GM06990 (cell line): ENCODE results near the gene HPCAL1.

ENCODE experiments used
- DNase-seq: peaks from one replicate; pipeline ENCODE4 v3.0.0-alpha.2; 2011; ENCODE audit not compliant: insufficient read length; ENCODE audit errors: extremely low read depth
- H3K27me3 ChIP-seq: replicated peaks from 2 replicates; pipeline ENCODE4 v1.6.0; 2011; ENCODE audit warnings: low read length; ENCODE audit not compliant: control insufficient read depth, insufficient read depth
- H3K36me3 ChIP-seq: 2 replicates; pipeline ENCODE4 v1.5.1; 2011; ENCODE audit warnings: low read length; ENCODE audit not compliant: control insufficient read depth, insufficient read depth
- H3K4me3 ChIP-seq: replicated peaks from 2 replicates; pipeline ENCODE4 v1.5.1; 2011; ENCODE audit warnings: low read depth, mild to moderate bottlenecking, control low read depth, low read length
- CTCF ChIP-seq: IDR thresholded peaks from 2 replicates; pipeline ENCODE4 v1.5.1; 2011; ENCODE audit warnings: low read length, control low read depth, mild to moderate bottlenecking, inconsistent platforms; ENCODE audit not compliant: insufficient read depth, poor library complexity, severe bottlenecking

The HPCAL1 gene

GRCh38 chr2:10465910-10466309 is 163.2 kb downstream of the HPCAL1 start:
- no peaks in the 10 kb centered on the region for H3K36me3 ChIP-seq
- H3K27me3 ChIP-seq = no peaks in the 10 kb centered on the region; the same call in none of the 2 replicates
- H3K4me3 ChIP-seq = no peak overlapping the region
- DNase-seq = no peak
- TF ChIP-seq CTCF = no peak

DNA sequence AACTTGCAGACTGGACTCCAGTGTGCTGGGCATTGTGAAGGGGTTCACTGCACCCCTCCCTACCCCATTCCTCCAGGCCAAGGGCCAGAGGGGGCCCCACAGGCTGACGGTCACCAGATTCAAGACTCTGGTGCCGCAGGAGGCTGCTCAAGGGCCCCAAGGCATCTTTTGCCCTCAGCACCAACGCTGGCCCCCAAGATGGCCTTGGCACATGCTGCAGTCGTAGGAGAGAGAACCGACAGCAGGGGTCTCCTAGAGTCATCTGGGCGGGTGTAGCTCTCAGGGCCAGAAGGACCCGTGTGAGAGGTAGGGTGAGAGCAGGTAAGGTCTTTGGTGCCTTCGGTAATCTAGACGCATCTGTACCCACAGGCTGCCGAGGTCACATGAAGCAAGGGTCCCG is 164.1 kb downstream of the HPCAL1 start:
- DNase-seq = no peak
- Histone ChIP-seq H3K27me3 (no peaks in the 10 kb centered on the region; the same call in none of the 2 replicates), H3K36me3 (no peaks in the 10 kb centered on the region), H3K4me3 (no peak overlapping the region)
- no peak for TF ChIP-seq CTCF

GRCh38 chr2:10467401-10467800 is 164.7 kb downstream of the HPCAL1 start:
- no peak for TF ChIP-seq CTCF
- no peak for DNase-seq
- Histone ChIP-seq H3K4me3 (no peak overlapping the region), H3K27me3 (no peaks in the 10 kb centered on the region; the same call in none of the 2 replicates), H3K36me3 (no peaks in the 10 kb centered on the region)

DNA sequence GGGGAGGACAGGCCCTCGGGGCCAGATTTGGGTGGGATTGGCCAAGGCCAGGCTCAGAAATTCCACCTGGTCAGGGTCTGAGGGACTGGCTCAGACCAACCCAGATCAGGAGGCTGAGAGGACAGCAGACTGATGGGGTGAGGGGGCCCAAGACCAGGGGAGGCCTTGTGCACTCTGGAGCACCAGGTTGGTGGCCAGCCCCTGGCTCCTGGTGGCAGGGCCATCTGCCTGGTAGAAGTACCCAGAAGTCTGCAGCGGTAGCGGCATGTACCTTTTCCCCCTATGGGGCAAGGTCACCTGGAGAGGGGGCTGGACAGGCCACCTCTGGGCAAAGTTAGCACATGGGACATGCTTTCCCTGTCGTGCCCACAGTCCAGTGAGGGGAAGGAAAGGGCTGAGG is 166.6 kb downstream of the HPCAL1 start:
- Histone ChIP-seq H3K4me3 (no peak overlapping the region), H3K27me3 (no peaks in the 10 kb centered on the region; the same call in 1 of the 2 replicates), H3K36me3 (no peaks in the 10 kb centered on the region)
- no peak for TF ChIP-seq CTCF
- no peak for DNase-seq

DNA sequence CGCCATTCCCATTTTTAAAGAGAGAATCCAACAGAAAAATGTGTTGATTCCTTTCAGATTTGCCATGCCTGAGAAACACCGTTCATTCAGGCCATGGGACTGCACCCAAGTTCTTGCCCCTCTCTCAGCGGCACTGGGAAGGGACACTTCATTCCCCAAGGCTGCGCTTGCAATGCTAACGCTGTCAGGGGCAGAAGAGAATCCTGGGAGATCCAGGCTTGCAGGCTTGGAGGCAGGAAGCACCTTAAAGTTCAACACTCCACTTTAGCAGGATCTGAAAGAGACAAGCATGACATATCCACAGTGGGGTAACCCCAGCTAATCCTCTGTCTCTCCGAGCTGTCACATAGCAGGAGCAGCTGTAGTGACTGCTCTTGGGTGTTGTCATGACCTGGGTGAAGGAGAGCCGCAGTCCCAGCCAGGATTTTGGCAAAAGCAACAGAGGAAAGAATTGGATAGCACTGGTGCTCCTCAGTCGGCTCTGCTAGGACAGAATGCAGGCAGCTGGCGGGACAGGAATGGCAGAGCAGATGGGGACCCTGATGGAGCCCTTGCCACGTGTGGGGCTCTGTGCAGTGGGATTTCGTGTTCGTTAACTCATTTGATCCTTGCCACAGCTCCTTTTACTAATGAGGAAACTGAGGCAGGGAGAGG is 167.4 kb downstream of the HPCAL1 start:
- Histone ChIP-seq H3K27me3 (no peaks in the 10 kb centered on the region; the same call in 1 of the 2 replicates), H3K36me3 (no peaks in the 10 kb centered on the region), H3K4me3 (no peak overlapping the region)
- DNase-seq = no peak
- TF ChIP-seq CTCF = no peak
